ENCODE measurements around the gene PCNX1.

Gene PCNX1

GRCh38 chr14:70962935-70963334 lies 55.7 kb downstream of the PCNX1 start:
- DNase-seq (ENCODE audit: low spot score) = no peak

- no peak for DNase-seq (ENCODE audit: low spot score)
Observed at GRCh38 chr14:70964492-70964891, 57.2 kb downstream of the PCNX1 start.

GRCh38 chr14:70971560-70971959 lies 64.3 kb downstream of the PCNX1 start:
- DNase-seq (ENCODE audit: low spot score) = no peak

- DNase-seq (ENCODE audit: low spot score) = peak; percentile 91
Observed at GRCh38 chr14:70972107-70972976, 65.1 kb downstream of the PCNX1 start.

- no peak for DNase-seq (ENCODE audit: low spot score)
Observed at GRCh38 chr14:70976591-70976990, 69.3 kb downstream of the PCNX1 start.

GRCh38 chr14:70981000-70981952 lies 74.0 kb downstream of the PCNX1 start:
- DNase-seq (ENCODE audit: low spot score) = no peak

GRCh38 chr14:70982200-70982599 lies 74.9 kb downstream of the PCNX1 start:
- no peak for DNase-seq (ENCODE audit: low spot score)

- DNase-seq (ENCODE audit: low spot score) = no peak
Observed at GRCh38 chr14:70987041-70987440, 79.8 kb downstream of the PCNX1 start.

GRCh38 chr14:70988452-70988851 lies 81.2 kb downstream of the PCNX1 start:
- DNase-seq (ENCODE audit: low spot score) = no peak

GRCh38 chr14:70993931-70994330 lies 86.7 kb downstream of the PCNX1 start:
- no peak for DNase-seq (ENCODE audit: low spot score)

- no peak for DNase-seq (ENCODE audit: low spot score)
Observed at GRCh38 chr14:70995211-70995610, 88.0 kb downstream of the PCNX1 start.

GRCh38 chr14:70995671-70996070 lies 88.4 kb downstream of the PCNX1 start:
- DNase-seq (ENCODE audit: low spot score) = no peak

- no peak for DNase-seq (ENCODE audit: low spot score)
Observed at GRCh38 chr14:70999117-70999516, 91.9 kb downstream of the PCNX1 start.

GRCh38 chr14:71000091-71000490 lies 92.8 kb downstream of the PCNX1 start:
- DNase-seq (ENCODE audit: low spot score) = no peak

- no peak for DNase-seq (ENCODE audit: low spot score)
Observed at GRCh38 chr14:71001742-71002141, 94.5 kb downstream of the PCNX1 start.

GRCh38 chr14:71003156-71003555 lies 95.9 kb downstream of the PCNX1 start:
- DNase-seq (ENCODE audit: low spot score) = no peak

- no peak for DNase-seq (ENCODE audit: low spot score)
Observed at GRCh38 chr14:71004481-71004880, 97.2 kb downstream of the PCNX1 start.

GRCh38 chr14:71005076-71005475 lies 97.8 kb downstream of the PCNX1 start:
- no peak for DNase-seq (ENCODE audit: low spot score)

- DNase-seq (ENCODE audit: low spot score) = no peak
Observed at GRCh38 chr14:71006200-71006563, 98.9 kb downstream of the PCNX1 start.

GRCh38 chr14:71011479-71011878 lies 104.2 kb downstream of the PCNX1 start:
- DNase-seq (ENCODE audit: low spot score) = no peak

GRCh38 chr14:71012888-71013287 lies 105.6 kb downstream of the PCNX1 start:
- DNase-seq (ENCODE audit: low spot score) = no peak

GRCh38 chr14:71013551-71014192 lies 106.4 kb downstream of the PCNX1 start:
- DNase-seq (ENCODE audit: low spot score) = no peak
